ENCODE results near the gene PTPN5.
"Not testable (repeated sequence)": the region's sequence is repeated elsewhere in the genome, so short reads cannot be mapped to it uniquely, and the experiment has no call there.

The PTPN5 gene

DNA sequence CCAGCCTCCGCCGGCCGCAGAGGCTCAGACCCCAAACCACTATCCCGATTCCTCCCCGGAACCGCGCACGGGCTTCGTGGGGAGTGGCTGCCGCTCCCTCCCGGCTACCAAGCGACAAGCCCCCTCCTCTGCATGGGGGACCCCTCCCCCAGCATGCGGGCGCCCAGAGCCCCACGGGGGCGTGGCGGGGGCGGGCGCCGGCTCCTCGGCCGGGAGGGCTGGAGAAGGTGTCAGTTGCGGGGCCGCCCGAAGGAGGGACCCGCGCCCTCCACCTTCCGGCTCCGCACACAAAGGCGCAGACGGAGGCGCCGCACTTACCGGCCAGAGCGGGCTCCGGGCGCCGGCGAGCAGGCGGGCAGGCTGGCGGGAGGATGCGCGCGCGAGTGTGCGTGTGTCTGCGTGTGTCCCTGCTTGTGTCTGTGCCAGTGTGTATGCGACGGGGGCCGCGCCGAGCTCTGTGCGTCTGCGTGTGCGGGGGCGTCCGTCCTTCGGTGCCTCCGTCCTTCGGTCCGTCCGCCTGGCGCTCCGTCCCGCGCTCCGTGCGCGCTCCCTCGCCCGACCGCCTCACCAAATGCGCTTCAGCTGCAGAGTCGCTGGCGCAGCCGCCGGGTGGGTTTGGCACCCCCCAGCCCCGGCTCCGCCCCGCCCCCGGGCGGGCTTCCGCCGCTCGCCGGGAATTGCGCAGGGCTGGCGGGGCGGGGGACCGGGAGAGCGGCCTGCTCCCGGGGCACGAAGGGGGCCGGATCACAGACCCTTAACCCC, at the start of gene PTPN5:
Gene PTPN5, minus strand, starts transcription at position 592 of the 762 bp plus-strand sequence. CDS start 19,840 bp downstream, outside the sequence.
- no peak for DNase-seq (ENCODE audit: low read depth, low spot score)

DNA sequence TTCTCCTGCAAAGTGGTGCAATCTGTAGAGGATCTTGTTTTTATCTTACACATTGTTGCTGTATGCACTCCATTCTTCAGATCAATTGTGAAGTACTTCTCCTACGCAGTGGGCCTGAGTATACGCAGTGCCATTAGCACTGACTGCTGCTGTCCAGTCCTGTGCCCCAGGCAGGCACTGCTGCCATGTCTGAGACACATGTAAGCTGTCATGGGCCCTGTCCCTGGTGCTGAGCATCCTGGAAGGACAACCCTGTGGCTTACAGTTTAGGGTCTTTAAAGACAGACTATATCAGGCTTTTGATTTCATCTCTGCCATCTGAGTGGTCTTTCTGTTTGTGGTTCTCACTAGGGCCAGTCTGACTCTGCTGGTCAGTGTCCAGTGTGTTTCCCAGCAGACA, 44.8 kb upstream of the PTPN5 start:
- no peak for DNase-seq (ENCODE audit: low read depth, low spot score)

DNA sequence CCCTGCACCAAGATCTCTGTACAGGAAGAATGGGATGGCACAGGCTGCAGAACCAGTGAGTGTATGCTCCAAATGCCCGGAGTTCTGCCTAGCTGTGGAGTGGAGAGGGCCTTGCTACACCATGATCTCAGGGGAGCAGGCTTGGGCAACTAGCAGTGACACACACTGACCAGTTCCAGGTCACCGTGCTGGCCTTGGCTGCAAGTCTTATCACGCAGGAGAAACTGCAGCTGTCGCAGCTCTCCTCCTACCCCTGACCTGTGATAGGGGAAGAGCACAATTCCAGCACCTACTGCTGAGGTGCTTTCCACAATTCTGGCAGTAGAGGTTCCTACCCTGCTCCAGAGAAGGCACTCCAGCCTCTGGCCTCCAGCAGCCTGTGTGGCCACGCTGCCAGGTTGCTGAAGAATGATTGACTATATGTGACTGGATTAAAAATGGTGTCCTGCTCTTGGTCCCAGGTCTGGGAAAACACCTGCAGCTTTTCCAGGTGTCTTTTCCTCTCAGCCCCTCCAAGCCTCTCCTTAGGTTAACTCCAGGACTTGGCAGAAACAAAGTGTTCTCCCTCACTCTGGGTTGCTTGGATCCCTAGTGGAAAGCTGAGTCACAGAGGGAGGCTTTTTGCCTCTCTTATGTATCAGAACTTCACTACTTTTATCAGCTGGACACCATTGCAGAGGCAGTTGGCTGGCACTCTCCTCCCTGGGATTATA, 43.3 kb upstream of the PTPN5 start:
- no peak for DNase-seq (ENCODE audit: low read depth, low spot score)

DNA sequence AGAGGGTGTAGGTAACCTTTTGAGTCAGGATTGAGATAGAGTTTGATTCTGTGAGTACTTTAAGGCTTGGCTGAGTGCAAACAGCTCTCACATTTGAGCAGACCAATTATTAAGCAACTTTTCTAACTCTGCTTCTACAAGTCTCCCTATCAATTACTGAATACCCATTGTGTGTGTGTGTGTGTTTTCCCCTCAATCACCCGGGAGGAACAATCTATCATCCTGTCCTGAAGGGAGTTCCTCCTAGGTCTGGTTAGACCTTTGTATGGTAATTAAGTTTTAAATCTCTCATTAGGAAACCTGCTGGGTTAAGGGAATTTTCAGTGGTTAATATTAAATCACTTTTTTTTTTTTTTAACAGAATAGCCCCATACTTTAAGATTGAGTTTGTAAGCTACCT, 28.6 kb upstream of the PTPN5 start:
- not testable (repeated sequence) for DNase-seq (ENCODE audit: low read depth, low spot score)

DNA sequence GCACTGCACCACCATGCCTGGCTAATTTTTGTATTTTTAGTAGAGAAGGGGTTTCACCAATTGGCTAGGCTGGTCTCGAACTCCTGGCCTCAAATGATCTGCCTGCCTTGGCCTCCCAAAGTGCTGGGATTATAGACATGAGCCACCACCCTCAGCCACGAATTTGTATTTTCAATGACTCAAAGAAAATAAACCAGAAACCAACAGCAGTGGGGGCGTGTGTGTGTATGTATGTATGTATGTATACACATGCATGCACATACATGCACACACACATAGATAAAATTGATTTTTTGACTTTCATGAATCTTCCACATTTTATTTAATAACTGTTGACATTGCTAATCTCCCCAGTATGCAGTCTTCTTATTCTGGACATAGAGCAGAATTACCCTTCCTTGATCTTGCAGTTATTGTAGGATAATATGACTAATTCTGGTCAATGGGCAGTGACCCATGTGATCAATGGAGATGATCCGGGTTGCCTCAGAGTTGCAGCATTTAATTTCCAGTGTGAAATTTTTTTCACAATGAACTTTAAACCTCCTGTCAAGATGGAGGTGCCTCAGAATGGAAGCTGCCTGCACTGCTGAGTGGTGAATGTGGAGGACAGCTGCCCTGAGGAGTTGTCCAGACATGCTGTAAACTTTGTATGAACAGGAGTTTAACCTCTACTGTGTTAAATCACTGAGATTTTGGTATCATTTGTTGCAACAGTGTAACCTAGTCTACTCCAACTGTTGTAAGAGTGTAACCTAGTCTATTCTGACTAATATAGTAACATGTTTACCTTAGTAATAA, 12.8 kb upstream of the PTPN5 start:
- DNase-seq (ENCODE audit: low read depth, low spot score) = no peak

DNA sequence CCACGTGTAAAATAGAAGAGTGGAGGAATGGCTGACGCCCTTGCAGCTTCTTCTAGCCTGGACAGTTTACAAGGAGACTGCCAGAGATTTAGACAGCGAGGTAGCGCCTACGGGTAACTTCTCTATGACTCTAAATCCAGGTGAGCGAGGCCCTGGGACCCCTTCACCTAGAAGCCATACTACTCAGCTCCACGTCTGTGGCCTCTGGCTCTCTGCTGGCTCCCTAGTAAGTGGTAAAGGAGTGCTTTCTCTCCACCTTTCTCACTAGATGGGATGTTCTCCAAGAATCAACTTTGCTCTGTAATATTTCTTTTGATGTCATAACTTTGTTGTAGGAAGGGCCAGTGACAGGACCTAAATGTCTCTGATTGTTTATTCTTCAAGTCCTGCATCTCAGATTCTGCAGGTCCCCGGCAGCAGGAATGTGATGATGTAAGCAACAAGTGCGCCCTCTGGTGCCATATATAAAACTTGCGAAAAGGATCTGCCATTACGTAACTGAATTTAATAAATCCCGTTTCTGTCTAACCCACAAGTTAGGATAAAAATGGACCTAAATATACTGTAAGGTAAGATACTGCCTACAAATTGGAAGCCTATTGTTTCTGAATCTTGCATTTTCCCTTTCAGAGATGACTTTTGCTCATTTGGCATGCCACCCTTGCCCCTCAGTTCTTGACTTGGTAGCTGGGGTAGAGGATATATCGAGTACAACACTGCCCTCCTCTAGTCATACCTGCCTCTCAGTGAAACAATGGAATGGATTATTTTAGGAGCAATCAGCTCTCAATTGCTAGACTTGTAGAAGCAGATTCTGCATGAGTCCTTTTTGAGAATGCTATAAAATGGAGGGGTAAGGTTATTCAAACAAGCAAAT, 11.0 kb upstream of the PTPN5 start:
- DNase-seq (ENCODE audit: low read depth, low spot score) = no peak

DNA sequence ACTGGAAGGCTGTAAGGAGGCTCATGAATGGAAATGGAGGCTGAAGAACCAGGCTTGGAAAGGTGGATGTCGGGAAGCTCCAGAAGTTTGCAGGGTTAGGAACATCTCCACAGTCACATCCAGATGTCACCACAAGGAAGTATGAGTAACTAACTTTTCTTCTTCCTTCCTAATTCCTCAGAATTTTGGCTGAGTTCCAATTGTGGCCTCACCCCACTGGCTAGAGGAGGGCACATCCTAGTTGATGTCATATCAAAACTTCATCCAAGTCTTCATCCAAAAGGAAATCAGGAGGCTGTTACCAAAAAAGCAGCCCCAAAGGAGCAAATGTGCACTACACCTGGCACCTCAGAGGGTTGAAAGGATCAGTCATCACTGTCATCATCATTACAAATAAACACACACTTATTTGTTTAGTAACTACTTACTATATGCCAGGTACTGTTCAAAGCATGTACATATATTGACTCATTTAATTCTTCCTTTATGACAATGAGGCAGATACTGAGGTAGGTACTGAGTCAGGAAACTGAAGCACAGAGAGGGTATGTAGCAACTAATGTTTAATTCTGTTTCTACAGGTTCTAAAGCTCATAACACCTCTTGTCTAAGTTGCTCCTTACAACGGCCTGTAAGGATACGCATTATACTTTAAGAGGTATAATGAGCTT, 7.3 kb upstream of the PTPN5 start:
- DNase-seq (ENCODE audit: low read depth, low spot score) = no peak

DNA sequence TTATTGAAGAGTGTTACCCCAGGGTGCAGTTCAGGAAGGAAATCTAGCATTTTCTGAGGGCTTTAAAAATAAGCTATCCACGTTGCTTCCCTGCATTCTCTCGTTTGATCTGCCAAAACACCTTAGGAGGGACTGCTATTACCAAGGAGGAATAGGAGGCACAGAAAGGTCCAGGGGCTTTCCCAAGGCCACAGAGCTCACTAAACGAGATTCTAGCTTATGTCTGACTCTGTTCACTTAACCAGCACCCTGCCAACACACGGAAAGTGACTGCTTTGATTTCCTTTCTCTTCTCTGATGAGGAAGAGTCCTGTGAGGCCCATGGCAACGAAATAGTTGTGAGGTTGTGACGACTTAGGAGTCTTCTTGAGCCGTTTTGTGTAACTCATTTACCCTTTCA, 3.4 kb upstream of the PTPN5 start:
- DNase-seq (ENCODE audit: low read depth, low spot score) = no peak

DNA sequence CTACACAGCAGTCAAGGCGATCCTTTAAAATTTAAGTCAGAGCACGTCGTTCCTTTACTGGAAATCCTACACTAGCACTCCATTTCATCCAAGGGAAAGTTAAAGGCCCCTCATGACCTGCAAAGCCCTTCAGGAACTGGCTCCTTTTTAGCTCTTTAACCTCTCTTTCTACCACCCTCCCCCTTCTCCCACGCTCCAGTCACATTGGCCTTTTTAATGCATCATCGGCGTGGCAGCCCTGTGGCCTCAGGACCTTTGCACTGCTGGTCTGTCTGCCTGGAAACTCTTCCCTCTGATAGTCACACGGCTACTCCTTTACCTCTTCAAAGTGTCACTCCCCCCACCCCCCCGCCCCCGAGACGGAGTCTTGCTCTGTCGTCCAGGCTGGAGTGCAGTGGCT, 1.2 kb upstream of the PTPN5 start:
- DNase-seq (ENCODE audit: low read depth, low spot score) = no peak

DNA sequence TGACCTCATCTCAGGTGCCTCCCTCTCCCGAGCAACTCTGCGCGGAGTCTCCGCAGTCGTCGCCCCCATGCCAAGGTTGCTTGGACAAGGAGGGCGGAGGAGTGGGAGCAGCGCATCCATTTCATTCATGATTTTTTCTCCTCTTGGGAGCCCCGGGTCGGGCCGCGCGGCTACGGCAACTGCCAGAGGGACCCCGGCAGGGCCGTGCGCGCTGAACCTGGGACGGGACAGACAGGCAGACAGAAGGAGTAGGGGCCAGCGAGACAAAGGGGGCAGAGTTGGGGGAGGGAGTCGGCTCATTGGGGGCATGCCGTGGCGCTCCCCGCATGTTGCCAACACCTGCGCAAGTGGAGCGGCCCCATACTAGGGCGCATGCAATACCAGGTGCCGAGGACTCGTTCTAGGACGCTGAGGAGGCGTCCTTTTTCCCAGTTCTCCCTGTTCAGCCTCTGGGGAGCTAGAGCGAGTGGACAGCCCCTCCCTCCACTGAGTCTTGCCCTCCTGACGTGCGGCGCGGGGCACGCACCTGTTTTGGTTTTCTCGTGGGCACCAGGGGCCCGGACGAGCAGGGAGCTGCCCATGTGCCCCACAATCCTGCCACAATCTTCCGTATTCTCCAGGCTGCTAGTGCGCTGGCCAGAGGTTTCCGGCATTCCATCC, 501 bp upstream of the PTPN5 start:
- DNase-seq (ENCODE audit: low read depth, low spot score) = no peak

DNA sequence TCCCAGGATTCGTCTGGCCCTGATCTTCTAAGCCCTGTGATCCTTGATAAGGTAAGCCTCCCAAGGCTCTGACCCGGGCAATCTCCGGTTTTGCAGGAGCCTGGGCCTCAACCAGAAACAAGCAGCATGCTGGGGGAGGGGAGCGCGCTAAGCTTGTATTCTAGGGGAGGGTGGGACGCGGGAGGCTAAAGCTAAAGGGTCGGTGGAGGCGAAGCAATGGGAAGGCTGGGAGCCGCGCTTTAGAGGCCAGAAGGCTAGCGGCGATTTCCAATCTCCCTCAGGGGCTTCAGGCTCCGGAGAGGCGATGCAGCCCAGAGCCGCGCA, 753 bp downstream of the PTPN5 start:
- no peak for DNase-seq (ENCODE audit: low read depth, low spot score)

DNA sequence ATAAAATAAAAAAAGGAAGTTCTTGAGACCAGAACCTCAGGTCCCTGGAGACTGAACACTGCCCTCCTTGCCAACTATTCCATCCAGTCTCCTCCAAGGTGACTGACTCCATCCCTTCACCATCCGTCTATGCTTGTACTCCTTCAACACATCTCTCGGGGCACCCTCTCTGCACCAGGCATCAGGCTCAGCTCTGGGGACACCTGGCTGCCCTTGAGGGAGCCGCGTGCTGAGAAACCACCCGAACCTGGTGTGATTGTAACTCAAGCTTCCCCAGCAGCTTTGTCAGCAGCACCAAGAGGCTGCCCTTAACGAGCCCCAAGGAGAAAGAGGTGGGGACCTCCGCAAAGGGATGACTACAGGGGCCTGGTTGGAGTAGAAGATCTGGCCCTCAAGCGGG, 1.7 kb downstream of the PTPN5 start:
- no peak for DNase-seq (ENCODE audit: low read depth, low spot score)

DNA sequence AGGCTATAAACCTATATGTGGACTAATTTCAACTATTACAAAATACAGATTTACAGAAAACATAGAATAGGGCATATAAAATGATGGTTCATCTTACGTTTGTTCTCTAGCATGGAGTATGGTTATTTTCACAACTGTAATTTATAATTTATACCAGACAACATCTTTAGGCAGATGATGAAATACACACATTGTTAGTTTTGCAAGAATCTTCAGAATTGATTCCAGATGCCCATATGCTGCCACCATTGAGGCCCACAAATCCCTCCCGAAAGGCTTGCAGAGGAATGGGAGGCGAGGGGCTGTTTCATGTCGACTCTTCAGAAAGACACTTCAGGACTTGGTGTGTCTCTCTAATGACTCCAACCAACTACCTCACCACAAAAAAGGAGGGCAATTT, 6.2 kb downstream of the PTPN5 start:
- DNase-seq (ENCODE audit: low read depth, low spot score) = no peak

DNA sequence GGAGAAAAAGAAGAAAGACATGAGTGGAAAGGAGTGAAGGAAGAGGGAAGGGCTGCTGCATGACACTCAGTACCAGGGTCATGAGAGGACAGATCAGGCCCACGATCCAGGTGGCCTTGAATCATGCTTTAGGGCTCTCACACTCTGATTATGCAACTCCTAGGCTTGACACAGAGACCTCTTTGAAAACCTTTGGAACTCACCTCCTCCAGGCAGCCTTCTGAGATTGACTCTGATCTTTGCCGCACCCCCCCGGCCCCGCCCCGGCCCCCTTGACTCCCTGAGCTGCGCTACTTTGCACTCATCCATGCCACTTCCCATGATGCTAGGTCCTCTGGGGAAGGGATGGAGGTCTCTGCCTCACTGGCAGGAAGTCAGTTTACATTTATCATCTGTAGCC, 10.7 kb downstream of the PTPN5 start:
- no peak for DNase-seq (ENCODE audit: low read depth, low spot score)

DNA sequence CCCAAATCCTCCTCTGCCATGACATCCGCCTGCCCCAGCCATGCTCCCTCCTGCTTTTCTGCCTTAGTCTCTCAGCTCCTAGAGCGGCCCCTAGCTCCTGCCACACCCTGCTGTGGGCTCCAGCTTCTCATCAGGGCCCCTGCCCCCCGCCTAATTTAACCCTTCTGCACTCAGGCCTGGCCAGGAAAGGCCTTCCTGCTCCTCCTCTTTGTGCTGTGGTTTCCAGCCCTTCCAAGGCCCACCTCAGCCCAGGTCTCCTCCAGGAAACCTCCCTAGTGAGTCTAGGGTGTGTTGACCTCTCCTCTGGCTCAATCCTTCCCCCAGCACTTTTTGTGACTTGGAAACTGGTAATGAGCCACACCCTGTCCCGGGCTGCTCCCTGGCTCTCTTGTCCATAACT, 11.3 kb downstream of the PTPN5 start:
- no peak for DNase-seq (ENCODE audit: low read depth, low spot score)

DNA sequence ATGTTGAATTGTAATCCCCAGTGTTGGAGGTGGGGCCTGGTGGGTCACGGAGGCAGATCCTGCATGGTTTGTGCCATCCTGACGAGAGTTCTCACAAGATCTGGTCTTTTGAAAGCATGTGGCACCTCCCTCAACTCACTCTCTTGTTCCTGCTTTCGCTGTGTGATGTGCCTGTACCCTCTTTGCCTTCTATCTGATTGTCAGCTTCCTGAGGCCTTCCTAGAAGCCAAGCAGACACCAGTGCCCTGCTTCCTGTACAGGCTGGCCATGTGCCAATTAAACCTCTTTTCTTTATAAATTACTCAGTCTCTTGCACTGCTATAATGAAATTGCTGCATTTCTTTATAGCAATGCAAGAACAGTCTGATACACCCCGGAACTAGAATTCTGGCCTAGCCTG, 13.1 kb downstream of the PTPN5 start:
- DNase-seq (ENCODE audit: low read depth, low spot score) = no peak

DNA sequence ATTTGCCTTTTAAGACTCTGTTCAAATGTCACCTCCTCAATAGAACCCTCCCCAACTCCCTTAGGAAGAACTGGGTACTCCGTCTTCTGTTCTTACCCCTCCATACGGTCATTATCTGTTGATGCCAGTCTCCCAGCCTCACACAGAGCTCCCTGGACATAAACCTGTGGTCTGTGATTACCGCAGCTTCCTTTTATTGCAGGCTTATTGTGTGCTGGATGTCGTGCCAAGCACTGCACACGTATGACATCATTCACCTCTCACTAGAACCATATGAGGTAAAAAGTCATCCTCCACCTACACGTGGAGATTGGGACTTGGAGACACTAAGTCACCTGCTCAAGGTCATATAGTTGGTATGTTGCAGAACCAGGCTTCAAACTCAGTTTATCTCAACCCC, 15.3 kb downstream of the PTPN5 start:
- DNase-seq (ENCODE audit: low read depth, low spot score) = no peak

DNA sequence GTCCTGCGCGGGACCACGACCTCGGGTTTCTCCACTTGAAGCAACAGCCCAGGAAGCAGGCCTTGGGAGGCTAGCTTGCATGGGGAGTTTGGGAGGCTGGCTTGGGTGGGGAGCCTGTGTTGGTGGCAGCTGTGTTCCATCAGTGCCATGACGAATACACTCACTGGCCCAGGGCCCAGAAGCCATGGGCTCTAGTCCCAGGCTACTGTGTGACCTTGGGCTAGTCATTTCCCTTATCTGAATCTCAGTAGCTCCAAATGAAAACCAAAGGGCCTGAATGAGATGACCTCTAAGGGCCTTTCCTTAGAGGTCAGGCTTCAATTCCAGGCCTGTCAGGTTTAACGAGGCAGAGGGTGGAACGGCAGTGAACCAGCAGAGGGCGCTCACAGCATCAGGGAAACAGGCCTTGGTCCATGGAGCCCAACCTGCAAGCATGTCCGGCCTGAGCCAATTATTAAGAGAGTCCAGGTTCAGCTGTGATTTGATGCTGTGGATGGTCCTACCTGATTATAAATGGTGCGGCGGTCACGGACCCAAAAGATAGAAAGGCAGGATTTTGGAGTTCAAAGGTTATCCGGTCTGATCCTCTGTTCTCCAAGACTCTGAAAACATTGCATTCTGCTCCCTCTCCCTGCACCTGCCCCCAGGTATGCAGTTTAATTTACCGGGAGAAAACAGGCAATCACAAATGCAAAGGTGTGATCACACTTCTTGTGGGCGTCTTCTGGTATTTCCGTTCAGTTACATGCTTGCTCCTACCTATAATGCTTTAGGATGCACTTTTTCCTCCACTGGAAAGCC, 15.9 kb downstream of the PTPN5 start:
- DNase-seq (ENCODE audit: low read depth, low spot score) = no peak

DNA sequence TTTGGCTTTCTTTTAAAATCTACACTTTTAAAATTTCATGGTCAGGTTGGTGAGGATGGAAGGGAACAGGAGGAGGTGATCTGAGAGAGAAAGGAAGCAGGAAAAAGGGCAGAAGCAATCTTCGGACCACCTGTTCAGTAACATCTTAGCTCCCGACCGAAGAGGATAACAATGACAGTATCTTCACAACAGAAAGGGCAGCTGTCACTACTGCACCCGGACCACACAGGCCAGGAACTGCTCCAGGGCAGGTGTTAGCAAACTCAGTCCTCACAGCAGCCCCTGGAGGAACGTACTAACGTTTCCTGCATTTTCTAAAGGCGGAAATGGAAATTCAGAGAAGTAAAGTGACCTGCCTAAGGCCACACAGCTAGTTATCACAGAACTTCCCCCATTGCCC, 16.8 kb downstream of the PTPN5 start:
- DNase-seq (ENCODE audit: low read depth, low spot score) = no peak

DNA sequence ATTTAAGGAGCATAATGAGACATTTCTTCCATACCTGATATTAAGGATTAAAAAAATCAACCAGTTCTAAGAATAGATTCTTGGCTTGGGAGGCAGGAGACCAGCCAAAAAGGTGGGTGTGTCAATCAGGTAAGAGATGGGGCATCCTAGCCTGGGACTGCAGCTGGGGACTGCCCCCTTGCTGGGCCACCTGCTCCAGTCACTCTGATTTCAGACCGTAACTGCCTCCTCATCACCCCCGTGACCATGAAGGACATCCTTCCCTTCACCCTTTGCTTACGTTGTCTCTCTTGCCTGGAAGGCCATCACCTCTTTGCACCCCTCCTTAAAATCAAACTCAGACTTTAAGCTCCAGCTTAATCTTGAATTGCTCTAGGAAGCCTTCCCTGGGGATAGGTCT, 17.9 kb downstream of the PTPN5 start:
- DNase-seq (ENCODE audit: low read depth, low spot score) = no peak
